RCC 7860 (cell line): ENCODE data around the gene TARS2.

Source experiments
- DNase-seq: peaks from one replicate; pipeline ENCODE4 v3.0.0-alpha.2; 2015; ENCODE audit warnings: low spot score
- FAIRE-seq: peaks from 2 replicates; lab custom pipeline; 2012; peaks lifted over from hg19 to GRCh38; lab: Jason Lieb, UNC

The TARS2 gene

GRCh38 chr1:150507912-150508864 lies 21.0 kb downstream of the TARS2 start, which contains the start of gene ECM1:
TSS of gene ECM1 (plus strand) at chr1:150508109. CDS start at chr1:150508210, 101 bp downstream.
- DNase-seq (peak; percentile 72), FAIRE-seq (peak; percentile 78)

- FAIRE-seq (no peak), DNase-seq (no peak)
Measured at GRCh38 chr1:150508982-150509381, 21.8 kb downstream of the TARS2 start.

GRCh38 chr1:150511551-150511950 lies 24.3 kb downstream of the TARS2 start:
- DNase-seq (no peak), FAIRE-seq (no peak)

- DNase-seq (no peak), FAIRE-seq (no peak)
Measured at GRCh38 chr1:150511985-150512660, 24.9 kb downstream of the TARS2 start.

GRCh38 chr1:150512846-150513245 lies 25.6 kb downstream of the TARS2 start:
- no peak for DNase-seq

GRCh38 chr1:150513351-150513791 lies 26.2 kb downstream of the TARS2 start:
- no peak for DNase-seq
- FAIRE-seq = no peak

More at GRCh38 chr1:150512846-150513245, 25.6 kb downstream of the TARS2 start:
- FAIRE-seq = no peak

- no peak for DNase-seq
- FAIRE-seq = no peak
Measured at GRCh38 chr1:150514260-150514659, 27.0 kb downstream of the TARS2 start.

GRCh38 chr1:150514913-150515327 lies 27.7 kb downstream of the TARS2 start:
- DNase-seq = no peak
- no peak for FAIRE-seq

GRCh38 chr1:150515328-150516049 lies 28.3 kb downstream of the TARS2 start, which contains the start of gene FALEC:
TSS of gene FALEC (plus strand) at chr1:150515752.
- FAIRE-seq (peak; percentile 26), DNase-seq (peak; percentile 92)

GRCh38 chr1:150516050-150516591 lies 28.9 kb downstream of the TARS2 start:
- DNase-seq (peak; percentile 4), FAIRE-seq (no peak)

- DNase-seq = peak; percentile 12
- no peak for FAIRE-seq
Measured at GRCh38 chr1:150516616-150517015, 29.4 kb downstream of the TARS2 start.

- FAIRE-seq (no peak), DNase-seq (no peak)
Measured at GRCh38 chr1:150521196-150521968, 34.2 kb downstream of the TARS2 start.

GRCh38 chr1:150525348-150525747 lies 38.1 kb downstream of the TARS2 start:
- FAIRE-seq = no peak
- DNase-seq = no peak

- DNase-seq (peak; percentile 33), FAIRE-seq (no peak)
Measured at GRCh38 chr1:150528196-150528595, 41.0 kb downstream of the TARS2 start.

- peak; percentile 24 for DNase-seq
- FAIRE-seq = no peak
Measured at GRCh38 chr1:150529017-150529416, 41.8 kb downstream of the TARS2 start.

GRCh38 chr1:150530491-150531159 lies 43.4 kb downstream of the TARS2 start:
- DNase-seq (no peak), FAIRE-seq (no peak)

GRCh38 chr1:150532860-150533259 lies 45.6 kb downstream of the TARS2 start:
- no peak for FAIRE-seq
- no peak for DNase-seq

GRCh38 chr1:150534002-150534401 lies 46.8 kb downstream of the TARS2 start:
- FAIRE-seq (no peak), DNase-seq (no peak)
